Neuronal stem cell (in vitro differentiated cells): ENCODE results near the gene CAB39.
"Not testable (repeated sequence)": the region's sequence is repeated elsewhere in the genome, so short reads cannot be mapped to it uniquely, and the experiment has no call there.

Experiments used
- DNase-seq: peaks from one replicate; pipeline ENCODE4 v3.0.0-alpha.2; 2013; ENCODE audit warnings: low spot score
- H2AFZ ChIP-seq: one replicate; pipeline ENCODE4 v1.6.1; 2013; ENCODE audit warnings: mild to moderate bottlenecking, low read length, inconsistent platforms
- H2AK5ac ChIP-seq: 2 replicates; pipeline ENCODE4 v1.6.1; 2013; ENCODE audit warnings: low read depth, mild to moderate bottlenecking, inconsistent platforms, low read length, moderate library complexity, mixed read lengths
- H2BK120ac ChIP-seq: 2 replicates; pipeline ENCODE4 v1.6.1; 2013; ENCODE audit warnings: low read depth, mild to moderate bottlenecking, inconsistent platforms, low read length, moderate library complexity, mixed read lengths
- H2BK12ac ChIP-seq: one replicate; pipeline ENCODE4 v1.6.1; 2013; ENCODE audit warnings: low read length, inconsistent platforms
- H2BK15ac ChIP-seq: 2 replicates; pipeline ENCODE4 v1.6.1; 2013; ENCODE audit warnings: mild to moderate bottlenecking, low read length, inconsistent platforms, mixed read lengths
- H2BK5ac ChIP-seq: one replicate; pipeline ENCODE4 v1.6.1; 2013; ENCODE audit warnings: inconsistent platforms, mild to moderate bottlenecking, low read length, moderate library complexity
- H3K14ac ChIP-seq: one replicate; pipeline ENCODE4 v1.6.1; 2013; ENCODE audit warnings: low read length, inconsistent platforms
- H3K18ac ChIP-seq: 2 replicates; pipeline ENCODE4 v1.6.1; 2013; ENCODE audit warnings: low read length, inconsistent platforms
- H3K23ac ChIP-seq: 2 replicates; pipeline ENCODE4 v1.6.1; 2013; ENCODE audit warnings: low read depth, mild to moderate bottlenecking, mixed read lengths, low read length, inconsistent platforms; ENCODE audit not compliant: poor library complexity
- H3K27ac ChIP-seq: replicated peaks from 3 replicates; pipeline ENCODE4 v1.5.1; 2013; ENCODE audit warnings: low read length, inconsistent platforms
- H3K27me3 ChIP-seq, 3 experiments: 2 replicates each; pipeline ENCODE4 v1.6.1; 2013; ENCODE audit warnings: low read length in 3 of 3, mild to moderate bottlenecking in 2 of 3, inconsistent platforms in 1 of 3, low read depth in 1 of 3, mixed read lengths in 1 of 3, moderate library complexity in 1 of 3; ENCODE audit not compliant: control insufficient read depth in 3 of 3, insufficient read depth in 3 of 3
- H3K36me3 ChIP-seq, 2 donors: replicated peaks in 1 of 2; 2 replicates each; pipeline ENCODE4 v1.6.1; 2013; ENCODE audit warnings: low read length in 2 of 2; ENCODE audit not compliant: control insufficient read depth in 2 of 2, insufficient read depth in 2 of 2
- H3K4ac ChIP-seq: 2 replicates; pipeline ENCODE4 v1.6.1; 2013; ENCODE audit warnings: inconsistent platforms, mild to moderate bottlenecking, low read length, moderate library complexity
- H3K4me1 ChIP-seq, 2 donors: 1 replicate in 1 of 2; 2 replicates in 1 of 2; pipeline ENCODE4 v1.6.1; 2013; ENCODE audit warnings: low read length in 2 of 2, low read depth in 1 of 2; ENCODE audit not compliant: control insufficient read depth in 2 of 2, insufficient read depth in 1 of 2
- H3K4me2 ChIP-seq: one replicate; pipeline ENCODE4 v1.6.1; 2013; ENCODE audit warnings: mild to moderate bottlenecking, low read length, inconsistent platforms; ENCODE audit not compliant: insufficient read depth, poor library complexity, severe bottlenecking
- H3K4me3 ChIP-seq, 2 donors: 2 replicates each; pipeline ENCODE4 v1.5.1; 2013; ENCODE audit warnings: low read length in 2 of 2, mild to moderate bottlenecking in 2 of 2, inconsistent platforms in 1 of 2, moderate library complexity in 1 of 2
- H3K79me1 ChIP-seq: one replicate; pipeline ENCODE4 v1.6.1; 2013; ENCODE audit warnings: low read depth, mild to moderate bottlenecking, inconsistent platforms, low read length, moderate library complexity
- H3K9ac ChIP-seq: one replicate; pipeline ENCODE4 v1.6.1; 2013; ENCODE audit warnings: mild to moderate bottlenecking, low read depth, low read length, inconsistent platforms; ENCODE audit not compliant: poor library complexity
- H3K9me3 ChIP-seq, 2 donors: replicated peaks in 1 of 2; 2 replicates each; pipeline versions ENCODE3 to v1.6.1; 2013; ENCODE audit warnings: low read length in 2 of 2, mild to moderate bottlenecking in 2 of 2, inconsistent platforms in 1 of 2, low read depth in 1 of 2, mixed read lengths in 1 of 2, moderate library complexity in 1 of 2; ENCODE audit not compliant: control insufficient read depth in 2 of 2, insufficient read depth in 1 of 2
- H4K8ac ChIP-seq: one replicate; pipeline ENCODE4 v1.6.1; 2013; ENCODE audit warnings: low read depth, mild to moderate bottlenecking, inconsistent platforms, low read length, moderate library complexity
- H4K91ac ChIP-seq: one replicate; pipeline ENCODE4 v1.6.1; 2013; ENCODE audit warnings: low read length, low read depth, mild to moderate bottlenecking, inconsistent platforms; ENCODE audit not compliant: poor library complexity
- WGBS, 2 donors: extraction: QIAGEN DNeasy Blood & Tissue Kit; methylation state at CpG; one replicate each; pipeline ENCODE4 v1.1.7; 2013; ENCODE audit warnings: missing lambda C conversion rate in 2 of 2, mixed read lengths in 1 of 2; ENCODE audit not compliant: insufficient read length in 2 of 2, insufficient replicate concordance in 1 of 2; ENCODE audit errors: extremely low coverage in 2 of 2; 5-methylcytosine and 5-hydroxymethylcytosine counted together

Gene CAB39

GRCh38 chr2:230722207-230722885 is 9.7 kb downstream of the CAB39 start:
- no peak overlapping the region for H4K8ac ChIP-seq
- no peak overlapping the region for H3K4ac ChIP-seq
- no peak overlapping the region for H4K91ac ChIP-seq

DNA sequence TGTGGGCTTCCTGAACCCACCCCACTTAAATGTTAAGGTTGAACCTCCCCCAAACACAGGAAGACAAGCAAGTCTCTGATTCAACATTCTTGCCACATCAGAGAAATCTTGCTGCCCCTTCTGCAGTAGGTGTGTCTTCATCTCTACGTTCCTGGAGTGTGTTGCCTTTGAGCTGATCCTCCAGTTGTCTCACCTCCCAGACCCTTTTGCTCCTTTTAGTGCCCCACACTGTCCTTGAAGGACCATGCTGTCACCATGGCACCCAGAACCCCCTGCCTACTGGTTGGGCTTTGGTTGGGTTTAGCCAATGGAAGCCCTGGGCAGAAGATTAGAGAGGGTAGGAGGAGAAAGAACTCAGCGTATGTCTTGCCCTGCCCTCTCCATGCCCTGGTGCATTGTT is 10.7 kb downstream of the CAB39 start:
- no peak overlapping the region for H3K27ac ChIP-seq
- no peak overlapping the region for H3K4me2 ChIP-seq
- H3K18ac ChIP-seq = no peak overlapping the region
- H2BK15ac ChIP-seq = no peak overlapping the region
- no peak overlapping the region for H3K23ac ChIP-seq
- no peak overlapping the region for H4K8ac ChIP-seq
- H2BK12ac ChIP-seq = no peak overlapping the region
- peaks cover 2 to 32% of the 10 kb centered on the region in 2 donors for H3K36me3 ChIP-seq
- no peak overlapping the region for H3K9ac ChIP-seq
- no CpG with 5 or more reads among the region's 2 CpGs for WGBS, 2 donors
- peaks cover 0 to 3% of the 10 kb centered on the region in 2 donors for H3K9me3 ChIP-seq
- H2BK120ac ChIP-seq = no peak overlapping the region
- no peak overlapping the region for H4K91ac ChIP-seq
- H3K79me1 ChIP-seq = peaks cover 4% of the 10 kb centered on the region
- no peak overlapping the region for H3K14ac ChIP-seq
- no peak for DNase-seq
- no peak overlapping the region for H3K4ac ChIP-seq
- no peaks in the 10 kb centered on the region for H3K27me3 ChIP-seq
- peaks cover 0 to 5% of the 10 kb centered on the region in 2 donors for H3K4me1 ChIP-seq
- no peak overlapping the region for H2AFZ ChIP-seq
- H2AK5ac ChIP-seq = no peak overlapping the region
- no peak overlapping the region for H3K4me3 ChIP-seq
- no peak overlapping the region for H2BK5ac ChIP-seq

More at GRCh38 chr2:230722207-230722885, 9.7 kb downstream of the CAB39 start:
- H3K18ac ChIP-seq = no peak overlapping the region
- H3K9ac ChIP-seq = no peak overlapping the region
- no peak for DNase-seq
- no peak overlapping the region for H3K14ac ChIP-seq
- H2BK120ac ChIP-seq = no peak overlapping the region
- H2BK5ac ChIP-seq = no peak overlapping the region
- no CpG with 5 or more reads among the region's 4 CpGs for WGBS, 2 donors
- peaks cover 4% of the 10 kb centered on the region for H3K79me1 ChIP-seq
- peaks cover 2 to 5% of the 10 kb centered on the region in 2 donors for H3K4me1 ChIP-seq
- no peak overlapping the region for H2AK5ac ChIP-seq
- H2BK15ac ChIP-seq = no peak overlapping the region
- no peak overlapping the region for H3K4me3 ChIP-seq
- peaks cover 2 to 32% of the 10 kb centered on the region in 2 donors for H3K36me3 ChIP-seq
- no peak overlapping the region for H3K27ac ChIP-seq
- no peak overlapping the region for H3K23ac ChIP-seq
- peaks cover 0 to 3% of the 10 kb centered on the region in 2 donors for H3K9me3 ChIP-seq
- H2AFZ ChIP-seq = no peak overlapping the region
- no peak overlapping the region for H3K4me2 ChIP-seq
- no peak overlapping the region for H2BK12ac ChIP-seq
- H3K27me3 ChIP-seq = no peaks in the 10 kb centered on the region

DNA sequence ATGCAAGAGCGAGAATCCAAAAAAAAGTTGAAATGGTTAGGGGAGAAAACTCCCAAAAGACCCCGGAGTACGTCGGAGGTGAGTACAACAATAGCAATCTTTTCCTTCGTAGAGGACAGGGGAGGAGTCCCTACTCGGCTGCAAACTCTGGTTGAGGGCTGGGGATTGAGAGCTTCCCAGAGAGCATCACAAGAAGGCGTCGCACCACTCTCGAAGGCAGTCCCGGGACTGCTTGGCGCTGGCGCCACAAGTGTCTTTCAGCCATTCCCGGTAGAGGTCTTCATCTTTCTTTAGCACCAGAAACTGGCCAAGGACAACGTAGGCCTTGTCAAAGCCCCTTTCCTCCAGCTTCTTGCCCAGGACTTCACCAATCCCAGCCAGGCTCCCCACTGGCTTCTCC is 12.3 kb downstream of the CAB39 start:
- H3K4ac ChIP-seq, H3K79me1 ChIP-seq, H2BK15ac ChIP-seq, H2BK5ac ChIP-seq, H3K18ac ChIP-seq, H2AK5ac ChIP-seq, H2BK120ac ChIP-seq, H4K8ac ChIP-seq, H3K27me3 ChIP-seq, H2AFZ ChIP-seq, H2BK12ac ChIP-seq, H3K4me1 ChIP-seq, H3K14ac ChIP-seq, H3K4me2 ChIP-seq, H3K9me3 ChIP-seq, H3K23ac ChIP-seq, H3K9ac ChIP-seq, H4K91ac ChIP-seq, H3K4me3 ChIP-seq, H3K27ac ChIP-seq, DNase-seq: not testable (repeated sequence)
- no CpG with 5 or more reads among the region's 14 CpGs for WGBS, 2 donors
- peaks cover 2 to 32% of the 10 kb centered on the region in 2 donors for H3K36me3 ChIP-seq

DNA sequence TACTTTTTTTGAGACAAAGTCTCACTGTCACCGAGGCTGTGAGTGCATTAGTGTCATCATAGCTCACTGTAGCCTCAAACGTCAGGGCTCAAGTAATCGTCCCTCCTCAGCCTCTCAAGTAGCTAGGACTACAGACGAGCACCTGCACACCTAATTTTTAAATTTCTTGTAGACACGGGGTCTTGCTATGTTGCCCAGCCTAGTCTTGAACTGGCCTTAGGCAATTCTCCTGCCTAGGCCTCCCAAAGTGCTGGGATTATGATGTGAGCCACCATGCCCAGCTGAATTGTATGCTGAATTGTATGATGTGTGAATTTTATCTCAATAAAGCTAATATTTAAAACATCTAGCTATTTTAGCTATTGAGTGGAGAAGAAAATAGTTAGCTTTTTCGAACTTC is 18.9 kb downstream of the CAB39 start:
- no peak overlapping the region for H4K91ac ChIP-seq
- no CpG with 5 or more reads among the region's 6 CpGs for WGBS, 2 donors

More for the DNA sequence above, 18.9 kb downstream of the CAB39 start:
- Histone ChIP-seq H3K4me2 (no peak overlapping the region), H2AFZ (no peak overlapping the region), H3K18ac (no peak overlapping the region), H3K79me1 (no peaks in the 10 kb centered on the region), H3K9ac (no peak overlapping the region), H3K23ac (no peak overlapping the region), H2AK5ac (no peak overlapping the region), H3K9me3 (no peaks in the 10 kb centered on the region), H3K27ac (no peak overlapping the region), H2BK12ac (no peak overlapping the region), H3K4ac (no peak overlapping the region), H3K4me3 (peak overlapping the region in 1 of 2 donors; percentile 62), H3K4me1 (peaks cover 0 to 3% of the 10 kb centered on the region in 2 donors), H2BK5ac (no peak overlapping the region), H3K27me3 (no peaks in the 10 kb centered on the region), H2BK15ac (no peak overlapping the region), H3K36me3 (no peaks in the 10 kb centered on the region), H2BK120ac (no peak overlapping the region), H4K8ac (no peak overlapping the region), H3K14ac (no peak overlapping the region)
- no peak for DNase-seq
